OCI-LY1 (cell line): ENCODE data around the gene CHRD.

Experiments used
- EZH2 ChIP-seq: fragments of 200-600 bp; sonication (generic), shearing (Covaris generic); IDR thresholded peaks from 2 replicates; pipeline ENCODE4 v1.8.0; 2017; ENCODE audit warnings: borderline replicate concordance, mixed run types, mild to moderate bottlenecking, antibody characterized with exemption, low read length, moderate library complexity, mixed read lengths
- TF ChIP-seq, protein P1 (sequence below): fragments of 200-600 bp; sonication (generic), shearing (Covaris generic); IDR thresholded peaks from 2 replicates; pipeline ENCODE4 v1.5.1; 2017; ENCODE audit warnings: mild to moderate bottlenecking, antibody characterized with exemption, low read length, moderate library complexity, mixed read lengths

DNA sequence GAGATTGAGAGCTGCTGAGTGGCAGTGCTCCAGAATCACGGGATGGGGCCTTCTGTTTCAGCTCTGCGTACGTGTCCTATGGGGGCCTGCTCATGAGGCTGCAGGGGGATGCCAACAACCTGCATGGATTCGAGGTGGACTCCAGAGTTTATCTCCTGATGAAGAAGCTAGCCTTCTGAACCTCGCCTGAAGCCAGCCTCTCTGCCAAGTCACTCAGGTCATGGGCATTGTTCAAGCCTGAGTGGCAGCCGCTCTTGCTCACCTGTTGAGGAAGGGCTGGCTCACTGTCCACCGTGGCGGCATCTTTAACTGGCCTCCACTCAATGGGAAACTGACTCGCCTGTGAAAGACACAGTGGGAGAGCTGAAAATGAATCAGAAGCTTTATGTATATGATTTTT is 11.7 kb upstream of the CHRD start:
- TF ChIP-seq, protein P1, sequence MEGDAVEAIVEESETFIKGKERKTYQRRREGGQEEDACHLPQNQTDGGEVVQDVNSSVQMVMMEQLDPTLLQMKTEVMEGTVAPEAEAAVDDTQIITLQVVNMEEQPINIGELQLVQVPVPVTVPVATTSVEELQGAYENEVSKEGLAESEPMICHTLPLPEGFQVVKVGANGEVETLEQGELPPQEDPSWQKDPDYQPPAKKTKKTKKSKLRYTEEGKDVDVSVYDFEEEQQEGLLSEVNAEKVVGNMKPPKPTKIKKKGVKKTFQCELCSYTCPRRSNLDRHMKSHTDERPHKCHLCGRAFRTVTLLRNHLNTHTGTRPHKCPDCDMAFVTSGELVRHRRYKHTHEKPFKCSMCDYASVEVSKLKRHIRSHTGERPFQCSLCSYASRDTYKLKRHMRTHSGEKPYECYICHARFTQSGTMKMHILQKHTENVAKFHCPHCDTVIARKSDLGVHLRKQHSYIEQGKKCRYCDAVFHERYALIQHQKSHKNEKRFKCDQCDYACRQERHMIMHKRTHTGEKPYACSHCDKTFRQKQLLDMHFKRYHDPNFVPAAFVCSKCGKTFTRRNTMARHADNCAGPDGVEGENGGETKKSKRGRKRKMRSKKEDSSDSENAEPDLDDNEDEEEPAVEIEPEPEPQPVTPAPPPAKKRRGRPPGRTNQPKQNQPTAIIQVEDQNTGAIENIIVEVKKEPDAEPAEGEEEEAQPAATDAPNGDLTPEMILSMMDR: no peak
- TF ChIP-seq EZH2: no peak
